ENCODE data around the gene NT5C2. TPM values are rescaled to one million over a fixed set of nuclear protein-coding genes. Genes with fewer than 3 reads are reported as not detected.

The NT5C2 gene
- total RNA-seq, 1 experiment from 2014 or later, result 76.1 TPM

GRCh38 chr10:103086799-103087198 lies 106.3 kb downstream of the NT5C2 start:
- ChIA-PET POLR2A (interaction anchor here (0.6 kb wide), 1 partner anchor 301 kb away, joined by 4 read pairs; no protein-coding TSS in a partner anchor), CTCF (interaction anchor here (0.6 to 2.6 kb wide), 6 partner anchors 26 to 169 kb away, joined by 3 to 25 read pairs (median 4); partner anchors contain the start of gene RPEL1)
- Mint-ChIP-seq H3K36me3 (peaks cover 48% of the 10 kb centered on the region), H3K4me1 (no peaks in the 10 kb centered on the region), H3K4me3 (no peak overlapping the region), H3K27ac (no peak overlapping the region), H3K27me3 (ENCODE audit: low read depth) (no peaks in the 10 kb centered on the region), H3K9me3 (no peaks in the 10 kb centered on the region)
- TF ChIP-seq USF2 (CRISPR knock-in tag; IDR thresholded peaks at IDR 0.05) (no peak), ATF6 (CRISPR knock-in tag; IDR thresholded peaks at IDR 0.05) (no peak), NFE2L1 (CRISPR knock-in tag; IDR thresholded peaks at IDR 0.05) (no peak), ZNF263 (CRISPR knock-in tag; IDR thresholded peaks at IDR 0.05; ENCODE audit: low read depth) (no peak), PRRX2 (CRISPR knock-in tag; IDR thresholded peaks at IDR 0.05) (no peak), NR2C2 (CRISPR knock-in tag; IDR thresholded peaks at IDR 0.05) (no peak), JAZF1 (CRISPR knock-in tag; IDR thresholded peaks at IDR 0.05) (no peak), OVOL2 (CRISPR knock-in tag; IDR thresholded peaks at IDR 0.05; ENCODE audit: borderline replicate concordance) (no peak), ELF4 (CRISPR knock-in tag; IDR thresholded peaks at IDR 0.05; ENCODE audit: low read depth) (no peak), NR3C1 (CRISPR knock-in tag; conservative IDR thresholded peaks at IDR 0.05; ENCODE audit: low read depth) (no peak), AR (CRISPR knock-in tag; IDR thresholded peaks at IDR 0.05) (no peak), GTF2I (CRISPR knock-in tag; conservative IDR thresholded peaks at IDR 0.05) (no peak)
- DNase-seq (ENCODE audit: low spot score), result no peak
- ATAC-seq, result peak; percentile 60

- H3K4me3 Mint-ChIP-seq, result no peak overlapping the region
- TF ChIP-seq PRDM15 (CRISPR knock-in tag; IDR thresholded peaks at IDR 0.05), result no peak
- peaks cover 42% of the 10 kb centered on the region for H3K36me3 Mint-ChIP-seq
- ATAC-seq, result no peak
- no peaks in the 10 kb centered on the region for H3K4me1 Mint-ChIP-seq
- ChIA-PET POLR2A (no interaction called here), CTCF (interaction anchor here (1.5 to 2.6 kb wide), 2 partner anchors 158 to 169 kb away, joined by 4 to 25 read pairs; partner anchors contain the start of gene RPEL1)
- no peak for DNase-seq (ENCODE audit: low spot score)
- H3K27me3 Mint-ChIP-seq (ENCODE audit: low read depth), result no peaks in the 10 kb centered on the region
- no peaks in the 10 kb centered on the region for H3K9me3 Mint-ChIP-seq
- H3K27ac Mint-ChIP-seq, result no peak overlapping the region
These were observed 106.8 kb downstream of the NT5C2 start for GRCh38 chr10:103086261-103086660.

- TF ChIP-seq NFYB (CRISPR knock-in tag; conservative IDR thresholded peaks at IDR 0.05; ENCODE audit: low read depth) (no peak), E2F1 (CRISPR knock-in tag; IDR thresholded peaks at IDR 0.05) (no peak), ATF2 (CRISPR knock-in tag; IDR thresholded peaks at IDR 0.05; ENCODE audit: borderline replicate concordance, low read depth) (no peak), HMGXB4 (CRISPR knock-in tag; IDR thresholded peaks at IDR 0.05) (no peak)
- peak overlapping the region; percentile 7; the same call in 1 of the 2 replicates for H3K27ac Mint-ChIP-seq
- POLR2A ChIA-PET, result no interaction called here
- no peak for DNase-seq (ENCODE audit: low spot score)
- no peak overlapping the region for H3K4me3 Mint-ChIP-seq
- no peak for ATAC-seq
- peaks cover 19% of the 10 kb centered on the region for H3K36me3 Mint-ChIP-seq
- H3K9me3 Mint-ChIP-seq, result no peaks in the 10 kb centered on the region
- no peaks in the 10 kb centered on the region for H3K27me3 Mint-ChIP-seq (ENCODE audit: low read depth)
- CTCF ChIA-PET, result interaction anchor here (1.0 to 2.2 kb wide), 2 partner anchors 161 to 166 kb away, joined by 3 to 10 read pairs; partner anchors contain the start of gene CNNM2
- no peaks in the 10 kb centered on the region for H3K4me1 Mint-ChIP-seq
These were observed 109.1 kb downstream of the NT5C2 start for GRCh38 chr10:103083977-103084320.
